Subcutaneous preadipocyte (primary cell): ENCODE results near the gene SOBP. TPM values are rescaled to one million over a fixed set of nuclear protein-coding genes. Genes with fewer than 3 reads are reported as not detected.

ENCODE experiments used
- total RNA-seq: library from RNA; depleted of rRNA; stranded (reverse); fragments of >200 nt; gene quantifications from 2 replicates; pipeline ENCODE4 v1.2.3, GENCODE V29; 2012

SOBP gene
- 7.0 and 8.8 TPM in 2 replicates for total RNA-seq

DNA sequence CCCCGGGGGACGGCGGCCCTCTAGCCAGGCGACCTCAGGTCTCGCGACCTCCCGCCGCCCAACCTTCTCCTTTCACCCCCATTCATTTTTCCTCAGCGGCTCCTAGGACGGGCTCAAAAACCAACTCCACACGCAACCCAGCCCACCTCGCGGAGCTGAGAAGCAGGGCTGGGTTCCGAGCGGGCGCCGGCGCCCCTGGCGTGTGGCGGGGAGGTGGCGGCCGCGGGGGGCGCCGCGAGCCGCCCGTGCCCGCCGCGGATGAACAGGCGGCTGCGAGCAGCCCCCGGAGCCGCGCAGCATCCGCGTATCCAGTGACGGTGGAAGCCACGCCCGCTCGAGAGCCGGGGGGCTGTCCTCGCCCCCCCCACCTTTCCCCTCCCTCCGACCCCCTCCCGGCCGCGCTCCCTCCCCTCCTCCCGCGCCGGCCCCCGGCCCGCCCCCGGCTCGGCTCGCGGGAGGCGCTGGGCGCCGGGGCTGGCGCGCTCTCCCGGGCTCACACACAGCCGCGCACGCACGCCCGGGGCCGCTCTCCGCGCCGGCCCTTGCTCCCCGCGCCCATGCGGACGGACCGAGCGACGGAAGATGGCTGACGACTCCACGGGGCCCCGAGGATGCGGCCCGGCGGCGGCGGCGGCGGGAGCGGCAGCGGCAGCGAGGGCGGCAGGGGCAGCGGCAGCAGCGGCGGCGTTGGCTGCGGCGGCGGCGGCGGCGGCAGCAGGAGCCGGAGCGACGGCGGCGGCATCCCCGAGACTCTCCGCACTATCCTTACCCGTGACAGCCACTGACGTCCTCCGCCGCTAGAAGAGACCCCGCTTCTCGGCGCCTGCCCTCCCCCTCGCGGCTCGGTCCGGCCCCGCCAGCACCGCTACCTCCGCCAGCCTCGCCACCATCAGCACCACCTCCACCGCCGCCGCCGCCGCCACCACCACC, at the start of gene SOBP:
Gene SOBP (plus strand): TSS at position 482 of the 930 bp plus-strand sequence. CDS start 500 bp downstream, outside the sequence.

DNA sequence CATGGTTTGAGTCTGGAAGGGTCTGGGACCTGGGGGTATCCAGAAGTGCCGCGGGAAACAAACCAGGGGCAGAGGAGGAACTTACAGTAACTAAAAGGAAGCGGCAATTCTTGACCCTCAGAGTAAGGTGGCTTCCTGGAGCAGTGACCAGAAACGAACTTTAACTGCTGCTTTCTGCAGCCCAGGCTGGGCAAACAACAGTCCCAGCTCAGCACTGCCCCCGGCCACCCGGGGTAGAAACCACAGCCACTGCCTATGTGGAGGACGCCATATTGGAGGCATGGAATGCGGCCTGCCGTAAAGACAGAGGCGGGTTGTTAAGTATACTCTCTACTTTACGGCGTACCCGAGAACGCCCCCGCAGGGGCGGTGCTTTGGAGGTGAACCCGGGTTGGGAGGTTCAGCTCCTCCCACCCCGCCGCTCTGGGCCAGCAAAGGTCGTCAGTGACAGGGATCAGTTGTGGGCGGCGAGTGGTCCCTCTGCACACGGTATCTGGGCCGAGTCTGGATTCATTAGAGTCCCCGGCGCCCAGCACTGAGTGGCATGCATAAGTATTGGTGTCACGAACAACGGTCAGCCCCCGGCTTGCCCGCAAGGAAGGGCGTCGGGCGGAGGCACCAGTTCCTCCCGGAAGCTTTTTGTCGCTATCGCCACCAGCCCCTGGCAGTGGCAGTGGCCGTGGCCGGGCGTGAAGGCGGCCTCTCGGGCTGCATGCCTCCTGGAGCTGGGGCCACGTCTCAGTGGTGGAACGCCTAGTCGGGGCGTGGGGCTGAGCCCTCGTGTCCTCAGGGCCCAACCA, 30.4 kb upstream of the SOBP start, which contains the start of gene PDSS2:
Gene PDSS2 (minus strand): TSS at position 282 of the 800 bp plus-strand sequence. CDS start 279 bp downstream, at position 3.

Other genes starting within 250 kb of the SOBP start
- gene PDSS2, start 30.6 kb upstream of the SOBP start, total RNA-seq = 12.5 and 13.9 TPM in 2 replicates